ENCODE data around the gene SMYD5. TPM values are rescaled to one million over a fixed set of nuclear protein-coding genes. Genes with fewer than 3 reads are reported as not detected.

Gene SMYD5
- total RNA-seq, 6 experiments from 2014 or later = 5.3 to 12.2 (median 9.4) TPM

DNA sequence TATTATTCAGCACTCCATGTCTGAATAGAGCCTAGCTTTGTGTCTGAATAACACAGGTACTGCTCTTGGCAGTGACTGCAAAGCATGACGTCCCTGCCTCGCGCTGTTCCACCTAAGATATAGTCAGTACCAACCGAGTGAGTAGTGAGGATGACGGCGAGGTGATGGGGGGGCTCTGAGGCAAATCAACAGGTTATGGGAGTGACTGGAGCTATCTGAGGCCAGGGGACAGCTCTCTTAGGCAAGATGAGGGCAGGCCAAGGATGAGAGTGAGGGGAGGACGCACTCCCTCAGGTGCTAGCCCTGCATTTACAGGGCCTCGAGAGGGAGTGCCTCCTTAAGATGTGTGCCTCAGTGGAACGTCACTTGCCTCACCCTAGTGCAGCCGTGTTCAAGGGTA lies 39.8 kb upstream of the SMYD5 start:
- TF ChIP-seq, protein P1, sequence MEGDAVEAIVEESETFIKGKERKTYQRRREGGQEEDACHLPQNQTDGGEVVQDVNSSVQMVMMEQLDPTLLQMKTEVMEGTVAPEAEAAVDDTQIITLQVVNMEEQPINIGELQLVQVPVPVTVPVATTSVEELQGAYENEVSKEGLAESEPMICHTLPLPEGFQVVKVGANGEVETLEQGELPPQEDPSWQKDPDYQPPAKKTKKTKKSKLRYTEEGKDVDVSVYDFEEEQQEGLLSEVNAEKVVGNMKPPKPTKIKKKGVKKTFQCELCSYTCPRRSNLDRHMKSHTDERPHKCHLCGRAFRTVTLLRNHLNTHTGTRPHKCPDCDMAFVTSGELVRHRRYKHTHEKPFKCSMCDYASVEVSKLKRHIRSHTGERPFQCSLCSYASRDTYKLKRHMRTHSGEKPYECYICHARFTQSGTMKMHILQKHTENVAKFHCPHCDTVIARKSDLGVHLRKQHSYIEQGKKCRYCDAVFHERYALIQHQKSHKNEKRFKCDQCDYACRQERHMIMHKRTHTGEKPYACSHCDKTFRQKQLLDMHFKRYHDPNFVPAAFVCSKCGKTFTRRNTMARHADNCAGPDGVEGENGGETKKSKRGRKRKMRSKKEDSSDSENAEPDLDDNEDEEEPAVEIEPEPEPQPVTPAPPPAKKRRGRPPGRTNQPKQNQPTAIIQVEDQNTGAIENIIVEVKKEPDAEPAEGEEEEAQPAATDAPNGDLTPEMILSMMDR (IDR thresholded peaks at IDR 0.05) = no peak
- no peak for TF ChIP-seq POLR2A (IDR thresholded peaks at IDR 0.05)
- DNase-seq (no peak), ATAC-seq (no peak)
- Histone ChIP-seq H3K36me3 (no peaks in the 10 kb centered on the region), H3K27me3 (no peaks in the 10 kb centered on the region), H3K4me1 (peaks cover 0 to 17% (median 2%) of the 10 kb centered on the region in 4 donors), H3K27ac (no peak overlapping the region), H3K4me3 (no peak overlapping the region), H3K9me3 (no peaks in the 10 kb centered on the region)
- intact Hi-C loops (cut with DNase I) = loop anchor here (10.0 kb wide), 1 partner anchor 279 kb away; no protein-coding TSS in a partner anchor
- WGBS (ENCODE audit: insufficient coverage, low coverage, low lambda C conversion rate, missing lambda C conversion rate) = 93% methylated on average over 6 of the region's 10 CpGs

DNA sequence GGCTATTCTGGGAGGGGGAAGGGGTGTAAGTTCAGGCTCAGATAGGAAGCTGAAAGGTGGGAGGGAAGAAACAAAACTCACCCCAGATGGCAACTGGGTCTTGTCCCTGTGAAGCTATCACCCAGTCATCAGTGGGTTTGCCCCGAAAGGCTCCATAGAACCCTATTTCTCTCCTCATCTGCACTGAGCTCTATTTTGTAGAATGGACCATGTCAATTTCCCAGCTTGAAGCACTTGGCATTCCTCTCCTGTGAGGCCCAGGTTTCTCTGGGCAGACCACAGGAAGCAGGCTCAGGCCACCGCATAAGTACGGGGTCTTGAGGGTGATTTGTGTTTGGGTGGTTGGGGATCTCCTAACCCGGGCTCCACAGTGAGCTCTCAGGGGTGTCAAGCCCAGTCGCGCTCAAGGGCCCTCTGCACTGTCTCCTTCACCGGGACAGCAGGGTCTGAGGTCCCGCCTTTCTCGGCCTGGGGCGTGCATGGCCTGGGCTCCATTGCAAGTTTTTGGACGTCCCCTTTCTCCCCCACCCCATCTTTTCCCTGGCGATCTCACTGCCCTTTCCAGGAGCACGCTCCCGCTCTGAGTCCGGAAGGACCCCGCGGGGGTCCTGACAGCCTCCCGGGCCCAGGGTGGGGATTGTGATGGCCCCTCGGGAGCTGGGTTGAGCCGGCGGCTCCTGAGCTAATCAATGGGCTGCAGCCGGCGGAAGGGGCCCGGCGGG lies 38.9 kb upstream of the SMYD5 start:
- Histone ChIP-seq H3K27me3 (no peaks in the 10 kb centered on the region), H3K27ac (no peak overlapping the region), H3K4me1 (peaks cover 0 to 17% (median 2%) of the 10 kb centered on the region in 4 donors), H3K9me3 (no peaks in the 10 kb centered on the region), H3K4me3 (peak overlapping the region; percentile 41 to 46 (median 45)), H3K36me3 (no peaks in the 10 kb centered on the region)
- intact Hi-C loops (cut with DNase I) = loop anchor here (10.0 kb wide), 1 partner anchor 280 kb away; no protein-coding TSS in a partner anchor
- no peak for ATAC-seq
- DNase-seq = no peak
- 30% methylated on average over 7 of the region's 25 CpGs for whole genome bisulfite sequencing (ENCODE audit: insufficient coverage, low coverage, low lambda C conversion rate, missing lambda C conversion rate)
- no peak for TF ChIP-seq POLR2A (IDR thresholded peaks at IDR 0.05)
- TF ChIP-seq, protein P1 (IDR thresholded peaks at IDR 0.05) = no peak

DNA sequence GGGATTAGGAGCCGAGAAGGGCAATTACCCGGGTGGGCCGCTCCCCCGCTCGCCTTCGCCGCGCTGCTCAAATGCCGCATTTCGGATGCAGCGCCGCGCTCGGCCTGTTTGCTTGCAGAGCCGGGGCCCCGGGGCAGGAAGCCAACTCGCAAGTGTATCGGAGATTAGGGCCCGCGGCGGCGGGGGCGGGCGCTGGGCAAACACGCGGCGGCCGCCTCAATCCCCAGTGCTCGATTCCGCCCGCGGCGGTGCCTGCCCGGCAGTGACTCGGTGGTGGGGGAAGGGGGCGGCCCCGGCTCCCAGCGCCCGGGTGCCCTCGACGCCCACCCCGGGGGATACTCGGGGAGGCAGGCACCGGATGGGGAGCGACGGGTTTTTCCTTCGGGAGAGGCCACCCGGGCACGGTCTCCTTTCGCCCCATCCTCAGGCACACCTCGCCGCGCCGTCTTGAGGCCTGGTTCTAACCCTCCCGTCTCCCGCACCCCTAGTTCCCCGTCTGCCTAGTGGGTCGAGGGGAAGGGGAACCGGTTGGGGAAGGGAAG lies 38.3 kb upstream of the SMYD5 start:
- TF ChIP-seq POLR2A (IDR thresholded peaks at IDR 0.05) = peak; percentile 27
- TF ChIP-seq, protein P1 (IDR thresholded peaks at IDR 0.05) = peak in 1 of 4 donors; percentile 10
- H3K27ac ChIP-seq = peak overlapping the region in 1 of 3 donors; percentile 7
- intact Hi-C loops (cut with DNase I) = loop anchor here (10.0 kb wide), 1 partner anchor 281 kb away; no protein-coding TSS in a partner anchor
- WGBS (ENCODE audit: insufficient coverage, low coverage, low lambda C conversion rate, missing lambda C conversion rate) = 0% methylated on average over 3 of the region's 59 CpGs
- no peaks in the 10 kb centered on the region for H3K27me3 ChIP-seq
- ATAC-seq = peak; percentile 40 to 55 (median 54)
- peaks cover 0 to 17% (median 2%) of the 10 kb centered on the region in 4 donors for H3K4me1 ChIP-seq
- H3K36me3 ChIP-seq = no peaks in the 10 kb centered on the region
- H3K4me3 ChIP-seq = peak overlapping the region; percentile 41 to 46 (median 45)
- H3K9me3 ChIP-seq = no peaks in the 10 kb centered on the region
- DNase-seq = peak; percentile 84 to 93 (median 86)

DNA sequence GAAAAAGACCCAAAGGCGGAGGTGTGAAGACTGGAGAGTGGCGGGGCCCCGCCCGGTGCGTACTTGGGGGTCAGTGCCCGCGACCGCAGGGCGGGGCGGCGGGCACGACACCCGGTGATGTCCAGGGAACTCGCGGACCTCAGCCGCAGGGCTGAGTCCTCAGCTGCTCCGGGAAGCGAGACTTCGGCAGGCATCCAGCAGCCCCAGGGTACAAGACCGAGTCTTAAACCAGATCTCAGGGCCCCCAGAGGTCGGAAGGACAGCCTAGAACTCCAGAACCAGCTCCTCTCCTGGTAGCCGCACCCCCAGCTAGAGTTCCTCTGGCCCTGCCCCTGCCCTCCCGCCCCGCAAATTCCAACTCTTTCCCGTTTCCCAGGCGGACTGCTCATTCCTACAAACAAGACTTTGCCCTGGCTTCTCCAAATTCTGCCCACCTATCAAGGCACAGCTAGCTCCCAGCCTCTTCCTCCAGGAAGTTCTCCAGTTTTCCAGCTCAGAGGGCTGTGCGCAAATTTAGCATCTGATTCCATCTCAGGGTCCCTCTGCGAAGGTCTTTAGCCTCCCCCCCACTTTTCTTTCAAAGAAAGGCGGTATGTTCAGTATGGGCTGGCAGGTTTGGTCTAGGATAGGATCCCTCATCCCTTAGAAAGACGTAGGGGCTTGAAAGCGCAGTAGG lies 37.7 kb upstream of the SMYD5 start:
- Histone ChIP-seq H3K36me3 (no peaks in the 10 kb centered on the region), H3K27me3 (no peaks in the 10 kb centered on the region), H3K9me3 (no peaks in the 10 kb centered on the region), H3K4me3 (peak overlapping the region; percentile 46), H3K27ac (peak overlapping the region; percentile 7 to 50 (median 34)), H3K4me1 (peaks cover 0 to 17% (median 2%) of the 10 kb centered on the region in 4 donors)
- DNase-seq (peak in 1 of 3 donors; percentile 53), ATAC-seq (peak; percentile 25 to 51 (median 36))
- 4% methylated on average over 13 of the region's 31 CpGs for WGBS (ENCODE audit: insufficient coverage, low coverage, low lambda C conversion rate, missing lambda C conversion rate)
- TF ChIP-seq, protein P1 (IDR thresholded peaks at IDR 0.05) = no peak
- TF ChIP-seq POLR2A (IDR thresholded peaks at IDR 0.05) = no peak
- intact Hi-C loops (cut with DNase I) = loop anchor here (10.0 kb wide), 1 partner anchor 282 kb away; no protein-coding TSS in a partner anchor

Data from right lobe of liver (tissue), 6 donors.